ENCODE data around the gene NUDT14. TPM values are rescaled to one million over a fixed set of nuclear protein-coding genes. Genes with fewer than 3 reads are reported as not detected.

The NUDT14 gene
- total RNA-seq, 2 donors from 2014 or later, result 13.3 to 18.2 TPM

GRCh38 chr14:105162669-105162979 lies 18.5 kb downstream of the NUDT14 start:
- H3K4me1 Mint-ChIP-seq (ENCODE audit: low read depth), result no peaks in the 10 kb centered on the region
- H3K27me3 Mint-ChIP-seq (ENCODE audit: low read depth), result no peaks in the 10 kb centered on the region
- H3K36me3 Mint-ChIP-seq (ENCODE audit: insufficient read depth in 2 of 2), result no peaks in the 10 kb centered on the region
- H3K4me3 Mint-ChIP-seq, result no peak overlapping the region
- ATAC-seq (replicated peaks in 1 of 2) (no peak), DNase-seq (no peak)
- H3K27ac Mint-ChIP-seq, result no peak overlapping the region
- H3K9me3 Mint-ChIP-seq, result no peaks in the 10 kb centered on the region

GRCh38 chr14:105161964-105162668 lies 19.0 kb downstream of the NUDT14 start:
- ATAC-seq (replicated peaks in 1 of 2), result peak; percentile 18 to 33

GRCh38 chr14:105161309-105161708 lies 19.8 kb downstream of the NUDT14 start:
- Mint-ChIP-seq H3K4me3 (no peak overlapping the region), H3K9me3 (no peaks in the 10 kb centered on the region), H3K36me3 (ENCODE audit: insufficient read depth in 2 of 2) (no peaks in the 10 kb centered on the region), H3K4me1 (ENCODE audit: low read depth) (no peaks in the 10 kb centered on the region), H3K27me3 (ENCODE audit: low read depth) (no peaks in the 10 kb centered on the region), H3K27ac (no peak overlapping the region)
- DNase-seq (no peak), ATAC-seq (replicated peaks in 1 of 2) (no peak)

More at GRCh38 chr14:105161964-105162668, 19.0 kb downstream of the NUDT14 start:
- no peak overlapping the region for H3K27ac Mint-ChIP-seq
- H3K4me3 Mint-ChIP-seq, result no peak overlapping the region
- no peaks in the 10 kb centered on the region for H3K36me3 Mint-ChIP-seq (ENCODE audit: insufficient read depth in 2 of 2)
- H3K27me3 Mint-ChIP-seq (ENCODE audit: low read depth), result no peaks in the 10 kb centered on the region
- no peak for DNase-seq
- H3K4me1 Mint-ChIP-seq (ENCODE audit: low read depth), result no peaks in the 10 kb centered on the region
- H3K9me3 Mint-ChIP-seq, result no peaks in the 10 kb centered on the region

GRCh38 chr14:105160776-105161175 lies 20.3 kb downstream of the NUDT14 start:
- DNase-seq, result no peak
- H3K4me1 Mint-ChIP-seq (ENCODE audit: low read depth), result no peaks in the 10 kb centered on the region

GRCh38 chr14:105159344-105159743 lies 21.8 kb downstream of the NUDT14 start:
- H3K36me3 Mint-ChIP-seq (ENCODE audit: insufficient read depth in 2 of 2), result no peaks in the 10 kb centered on the region
- H3K4me3 Mint-ChIP-seq, result no peak overlapping the region
- H3K27me3 Mint-ChIP-seq (ENCODE audit: low read depth), result no peaks in the 10 kb centered on the region
- no peaks in the 10 kb centered on the region for H3K4me1 Mint-ChIP-seq (ENCODE audit: low read depth)
- H3K27ac Mint-ChIP-seq, result no peak overlapping the region
- DNase-seq, result no peak
- no peaks in the 10 kb centered on the region for H3K9me3 Mint-ChIP-seq
- ATAC-seq (replicated peaks in 1 of 2), result no peak

More at GRCh38 chr14:105160776-105161175, 20.3 kb downstream of the NUDT14 start:
- Mint-ChIP-seq H3K27ac (no peak overlapping the region), H3K36me3 (ENCODE audit: insufficient read depth in 2 of 2) (no peaks in the 10 kb centered on the region), H3K9me3 (no peaks in the 10 kb centered on the region), H3K27me3 (ENCODE audit: low read depth) (no peaks in the 10 kb centered on the region), H3K4me3 (no peak overlapping the region)
- ATAC-seq (replicated peaks in 1 of 2), result no peak

GRCh38 chr14:105158794-105159193 lies 22.3 kb downstream of the NUDT14 start:
- Mint-ChIP-seq H3K27ac (no peak overlapping the region), H3K9me3 (no peaks in the 10 kb centered on the region), H3K4me1 (ENCODE audit: low read depth) (no peaks in the 10 kb centered on the region), H3K4me3 (no peak overlapping the region), H3K27me3 (ENCODE audit: low read depth) (no peaks in the 10 kb centered on the region), H3K36me3 (ENCODE audit: insufficient read depth in 2 of 2) (no peaks in the 10 kb centered on the region)
- ATAC-seq (replicated peaks in 1 of 2) (no peak), DNase-seq (no peak)

GRCh38 chr14:105157872-105158271 lies 23.2 kb downstream of the NUDT14 start:
- Mint-ChIP-seq H3K4me3 (no peak overlapping the region), H3K27me3 (ENCODE audit: low read depth) (no peaks in the 10 kb centered on the region), H3K36me3 (ENCODE audit: insufficient read depth in 2 of 2) (no peaks in the 10 kb centered on the region), H3K4me1 (ENCODE audit: low read depth) (no peaks in the 10 kb centered on the region), H3K9me3 (no peaks in the 10 kb centered on the region), H3K27ac (no peak overlapping the region)
- ATAC-seq (replicated peaks in 1 of 2), result no peak
- DNase-seq, result no peak

- H3K36me3 Mint-ChIP-seq (ENCODE audit: insufficient read depth in 2 of 2), result no peaks in the 10 kb centered on the region
- no peak for ATAC-seq (replicated peaks in 1 of 2)
- no peaks in the 10 kb centered on the region for H3K9me3 Mint-ChIP-seq
- no peak for DNase-seq
- no peak overlapping the region for H3K27ac Mint-ChIP-seq
- H3K4me1 Mint-ChIP-seq (ENCODE audit: low read depth), result no peaks in the 10 kb centered on the region
- no peaks in the 10 kb centered on the region for H3K27me3 Mint-ChIP-seq (ENCODE audit: low read depth)
- H3K4me3 Mint-ChIP-seq, result no peak overlapping the region
Observed at GRCh38 chr14:105156414-105157375, 24.4 kb downstream of the NUDT14 start.

GRCh38 chr14:105155681-105156413 lies 25.3 kb downstream of the NUDT14 start:
- no peak overlapping the region for H3K4me3 Mint-ChIP-seq
- DNase-seq, result no peak
- no peak overlapping the region for H3K27ac Mint-ChIP-seq
- no peaks in the 10 kb centered on the region for H3K9me3 Mint-ChIP-seq
- no peak for ATAC-seq (replicated peaks in 1 of 2)
- H3K27me3 Mint-ChIP-seq (ENCODE audit: low read depth), result no peaks in the 10 kb centered on the region
- no peaks in the 10 kb centered on the region for H3K4me1 Mint-ChIP-seq (ENCODE audit: low read depth)
- no peaks in the 10 kb centered on the region for H3K36me3 Mint-ChIP-seq (ENCODE audit: insufficient read depth in 2 of 2)

GRCh38 chr14:105155071-105155651 lies 26.0 kb downstream of the NUDT14 start:
- no peak for DNase-seq
- ATAC-seq (replicated peaks in 1 of 2), result no peak
- no peaks in the 10 kb centered on the region for H3K36me3 Mint-ChIP-seq (ENCODE audit: insufficient read depth in 2 of 2)
- no peak overlapping the region for H3K27ac Mint-ChIP-seq
- H3K27me3 Mint-ChIP-seq (ENCODE audit: low read depth), result no peaks in the 10 kb centered on the region
- no peaks in the 10 kb centered on the region for H3K9me3 Mint-ChIP-seq
- no peaks in the 10 kb centered on the region for H3K4me1 Mint-ChIP-seq (ENCODE audit: low read depth)
- H3K4me3 Mint-ChIP-seq, result no peak overlapping the region

GRCh38 chr14:105154476-105154871 lies 26.6 kb downstream of the NUDT14 start:
- Mint-ChIP-seq H3K36me3 (ENCODE audit: insufficient read depth in 2 of 2) (no peaks in the 10 kb centered on the region), H3K27ac (no peak overlapping the region), H3K4me3 (no peak overlapping the region), H3K9me3 (no peaks in the 10 kb centered on the region), H3K4me1 (ENCODE audit: low read depth) (no peaks in the 10 kb centered on the region), H3K27me3 (ENCODE audit: low read depth) (no peaks in the 10 kb centered on the region)
- DNase-seq (no peak), ATAC-seq (replicated peaks in 1 of 2) (no peak)

- no peak for ATAC-seq (replicated peaks in 1 of 2)
- no peak for DNase-seq
- H3K27ac Mint-ChIP-seq, result no peak overlapping the region
- no peaks in the 10 kb centered on the region for H3K9me3 Mint-ChIP-seq
- H3K27me3 Mint-ChIP-seq (ENCODE audit: low read depth), result no peaks in the 10 kb centered on the region
- H3K4me3 Mint-ChIP-seq, result no peak overlapping the region
- H3K36me3 Mint-ChIP-seq (ENCODE audit: insufficient read depth in 2 of 2), result no peaks in the 10 kb centered on the region
- no peaks in the 10 kb centered on the region for H3K4me1 Mint-ChIP-seq (ENCODE audit: low read depth)
Observed at GRCh38 chr14:105153739-105154475, 27.2 kb downstream of the NUDT14 start.
